GM10266 (cell line): Measurements from ENCODE around the gene PSME3IP1.

Experiments
- DNase-seq: peaks from one replicate; pipeline ENCODE4 v3.0.0; 2012; ENCODE audit errors: extremely low spot score
- CTCF ChIP-seq: IDR thresholded peaks from 2 replicates; pipeline ENCODE4 v1.5.1; 2012; ENCODE audit warnings: mild to moderate bottlenecking, low read depth; ENCODE audit not compliant: control insufficient read depth, insufficient read depth; ENCODE audit errors: missing control alignments

The PSME3IP1 gene

GRCh38 chr16:57102888-57103851 is 82.7 kb downstream of the PSME3IP1 start:
- no peak for DNase-seq
- no peak for TF ChIP-seq CTCF
